K562 (cell line): ENCODE results near the gene ARID4B. TPM values are rescaled to one million over a fixed set of nuclear protein-coding genes. Genes with fewer than 3 reads are reported as not detected.

ENCODE experiments used
- ATAC-seq: fragments of 200-7000 bp; cut with Tn5 transposase; 3 replicates; pipeline ENCODE4 v1.9.1; 2020; ENCODE audit warnings: moderate library complexity
- BruUV-seq: library from RNA; stranded (reverse); fragments of 400-500 nt; replicated peaks from 2 replicates; lab custom pipeline; 2021; lab: Mats Ljungman, UMichigan
- CTCF ChIA-PET: fragments of 300-600 bp; formaldehyde crosslinking; extraction: SDS; loops from one replicate; lab custom pipeline; 2021; ENCODE audit warnings: low intra/inter-chr PET ratio; lab: Yijun Ruan, JAX
- POLR2A ChIA-PET: fragments of 300-600, 350-650 bp; sonication (Branson Sonifier 250); formaldehyde crosslinking; extraction: SDS; loops from one replicate; lab custom pipeline; 2021; ENCODE audit warnings: antibody characterized with exemption, inconsistent platforms; lab: Yijun Ruan, JAX
- DNase-seq, 4 experiments: peaks; one replicate each; pipeline versions ENCODE4 v3.0.0 to v3.0.0-alpha.2; 2011 to 2018; ENCODE audit warnings: low spot score in 3 of 4, mixed read lengths in 3 of 4; ENCODE audit errors: extremely low read depth in 1 of 4
- FAIRE-seq: peaks from 2 replicates; lab custom pipeline; 2011; peaks lifted over from hg19 to GRCh38; lab: Jason Lieb, UNC
- H2AFZ ChIP-seq: 2 replicates; pipeline ENCODE4 v1.6.0; 2011; ENCODE audit warnings: low read depth, low read length, control low read depth, inconsistent platforms
- H3K27ac ChIP-seq: fragments of 200-600 bp; 3 replicates; pipeline ENCODE4 v1.8.0; 2011; ENCODE audit warnings: low read depth, mild to moderate bottlenecking, control low read depth, inconsistent platforms, low read length, moderate library complexity, mixed read lengths; ENCODE audit errors: extremely low read depth
- H3K27me3 ChIP-seq, 2 experiments: fragments of 300-600 bp in 1 of 2; 2 replicates in 1 of 2; 3 replicates in 1 of 2; pipeline versions ENCODE4 v1.6.0 to v1.8.0; 2011; ENCODE audit warnings: inconsistent platforms in 2 of 2, low read length in 2 of 2, mild to moderate bottlenecking in 1 of 2, mixed read lengths in 1 of 2, moderate library complexity in 1 of 2; ENCODE audit not compliant: control insufficient read depth in 2 of 2, insufficient read depth in 2 of 2
- H3K36me3 ChIP-seq: fragments of 300-600 bp; 3 replicates; pipeline ENCODE4 v1.8.0; 2011; ENCODE audit warnings: mild to moderate bottlenecking, low read length, inconsistent platforms; ENCODE audit not compliant: control insufficient read depth, insufficient read depth
- H3K4me1 ChIP-seq, 2 experiments: fragments of 200-600 bp in 1 of 2; replicated peaks in 1 of 2; 2 replicates in 1 of 2; 3 replicates in 1 of 2; pipeline versions ENCODE4 v1.5.1 to v1.8.0; 2011; ENCODE audit warnings: inconsistent platforms in 2 of 2, low read length in 2 of 2, mild to moderate bottlenecking in 1 of 2, mixed read lengths in 1 of 2, moderate library complexity in 1 of 2; ENCODE audit not compliant: control insufficient read depth in 2 of 2, insufficient read depth in 2 of 2
- H3K4me2 ChIP-seq: 2 replicates; pipeline ENCODE4 v1.6.1; 2011; ENCODE audit warnings: low read length, control low read depth, inconsistent platforms, mixed read lengths; ENCODE audit not compliant: insufficient read depth
- H3K4me3 ChIP-seq: fragments of 200-600 bp; sonication (generic), shearing (Covaris generic); 2 replicates; pipeline ENCODE4 v1.5.1; 2016; ENCODE audit warnings: control low read depth, inconsistent platforms
- H3K79me2 ChIP-seq: fragments of 200-600 bp; 3 replicates; pipeline ENCODE4 v1.8.0; 2011; ENCODE audit warnings: low read length, inconsistent platforms; ENCODE audit not compliant: control insufficient read depth, insufficient read depth
- H3K9ac ChIP-seq, 2 experiments: 2 replicates each; pipeline versions ENCODE4 v1.6.0 to v1.6.1; 2011; ENCODE audit warnings: low read depth in 2 of 2, low read length in 2 of 2, control low read depth in 1 of 2, inconsistent platforms in 1 of 2, mild to moderate bottlenecking in 1 of 2, mixed read lengths in 1 of 2; ENCODE audit not compliant: insufficient read depth in 1 of 2
- H3K9me1 ChIP-seq: one replicate; pipeline ENCODE4 v1.6.0; 2011; ENCODE audit warnings: inconsistent platforms, mild to moderate bottlenecking, low read length, moderate library complexity; ENCODE audit not compliant: control insufficient read depth, insufficient read depth
- H3K9me3 ChIP-seq: replicated peaks from 2 replicates; pipeline ENCODE4 v1.5.1; 2011; ENCODE audit warnings: low read depth, low read length, inconsistent platforms; ENCODE audit not compliant: control insufficient read depth, insufficient read depth
- H4K20me1 ChIP-seq: replicated peaks from 2 replicates; pipeline ENCODE4 v1.6.1; 2011; ENCODE audit warnings: low read length, inconsistent platforms, mixed read lengths; ENCODE audit not compliant: control insufficient read depth, insufficient read depth
- CBFA2T3 ChIP-seq: fragments of 450-650 bp; IDR thresholded peaks from 2 replicates; pipeline ENCODE4 v1.6.1; 2017
- KDM1A ChIP-seq, 2 experiments: fragments of 450-650 bp; IDR thresholded peaks; 2 replicates each; pipeline ENCODE4 v1.6.1; 2016; ENCODE audit warnings: mild to moderate bottlenecking in 2 of 2
- MAZ ChIP-seq, 2 experiments: fragments of 450-650 bp in 1 of 2; sonication (generic) in 1 of 2; formaldehyde crosslinking; IDR thresholded peaks in 1 of 2; conservative IDR thresholded peaks in 1 of 2; 2 replicates each; pipeline versions ENCODE4 v1.4.0 to v1.5.0; 2020; ENCODE audit warnings: mild to moderate bottlenecking in 1 of 2, missing genetic modification reagents in 1 of 2
- NFIC ChIP-seq: fragments of 450-650 bp; IDR thresholded peaks from 2 replicates; pipeline ENCODE4 v1.6.1; 2017; ENCODE audit warnings: mild to moderate bottlenecking, inconsistent platforms
- NR2C1 ChIP-seq, 2 experiments: fragments of 450-650 bp; IDR thresholded peaks; 2 replicates each; pipeline ENCODE4 v1.6.1; 2017; ENCODE audit warnings: mild to moderate bottlenecking in 2 of 2, antibody characterized with exemption in 1 of 2, inconsistent platforms in 1 of 2, missing compliant biosample characterization in 1 of 2, missing genetic modification characterization in 1 of 2
- THRA ChIP-seq: fragments of 450-650 bp; IDR thresholded peaks from 2 replicates; pipeline ENCODE4 v1.6.1; 2017; ENCODE audit warnings: mild to moderate bottlenecking, moderate library complexity
- ZBED1 ChIP-seq: IDR thresholded peaks from 2 replicates; pipeline ENCODE4 v1.6.1; 2014
- WGBS: fragments of 100-300 bp; shearing (Covaris generic); methylation state at CpG from one replicate; pipeline ENCODE4 v1.1.6; 2016; ENCODE audit warnings: low coverage, mixed read lengths; ENCODE audit not compliant: insufficient coverage; ENCODE audit errors: missing lambda C conversion rate; 5-methylcytosine and 5-hydroxymethylcytosine counted together
- in situ Hi-C: fragments of 300-500 bp; cut with MboI; formaldehyde crosslinking; loops from 4 replicates; pipeline ENCODE4 v1.15.0; 2018; ENCODE audit warnings: inconsistent platforms, mixed read lengths
- intact Hi-C: fragments of 100-400 bp; cut with micrococcal nuclease; formaldehyde crosslinking; loops from 2 replicates; pipeline ENCODE4 v1.14.2; 2022
- polyA plus RNA-seq, 8 experiments: library from polyadenylated mRNA; depleted of rRNA in 4 of 8; stranded (reverse) in 5 of 8; unstranded in 3 of 8; fragments of >200 nt; fragmentation: Nextera tagmentation in 2 of 8; fragmentation: Illumina TruSeq in 1 of 8; extraction: Ambion mirVana in 2 of 8; extraction: Trizol in 1 of 8; gene quantifications; 2 replicates each; pipeline versions ENCODE4 v1.2.1 to v1.2.3, GENCODE V29; 2011 to 2014; ENCODE audit warnings: inconsistent platforms in 1 of 8, missing spikeins in 1 of 8
- total RNA-seq, 7 experiments: library from RNA; depleted of rRNA in 6 of 7; stranded (reverse); fragments of >200 nt in 6 of 7; fragmentation: Illumina TruSeq in 2 of 7; extraction: Trizol in 2 of 7; gene quantifications; 2 replicates each; pipeline versions ENCODE4 v1.2.1 to v1.2.3, GENCODE V29; 2011 to 2021; ENCODE audit warnings: low replicate concordance in 1 of 7
- TF ChIP-seq, protein P1 (sequence below): fragments of 450-650 bp; formaldehyde crosslinking; IDR thresholded peaks from 2 replicates; pipeline ENCODE4 v1.4.0; 2022; ENCODE audit warnings: missing genetic modification characterization

Gene ARID4B
- total and polyA plus RNA-seq, 9 of the 15 experiments (the other 6 are each of a cell fraction or from before 2014, with no cell fraction given) = 8.4 to 38.9 (median 18.5) TPM

DNA sequence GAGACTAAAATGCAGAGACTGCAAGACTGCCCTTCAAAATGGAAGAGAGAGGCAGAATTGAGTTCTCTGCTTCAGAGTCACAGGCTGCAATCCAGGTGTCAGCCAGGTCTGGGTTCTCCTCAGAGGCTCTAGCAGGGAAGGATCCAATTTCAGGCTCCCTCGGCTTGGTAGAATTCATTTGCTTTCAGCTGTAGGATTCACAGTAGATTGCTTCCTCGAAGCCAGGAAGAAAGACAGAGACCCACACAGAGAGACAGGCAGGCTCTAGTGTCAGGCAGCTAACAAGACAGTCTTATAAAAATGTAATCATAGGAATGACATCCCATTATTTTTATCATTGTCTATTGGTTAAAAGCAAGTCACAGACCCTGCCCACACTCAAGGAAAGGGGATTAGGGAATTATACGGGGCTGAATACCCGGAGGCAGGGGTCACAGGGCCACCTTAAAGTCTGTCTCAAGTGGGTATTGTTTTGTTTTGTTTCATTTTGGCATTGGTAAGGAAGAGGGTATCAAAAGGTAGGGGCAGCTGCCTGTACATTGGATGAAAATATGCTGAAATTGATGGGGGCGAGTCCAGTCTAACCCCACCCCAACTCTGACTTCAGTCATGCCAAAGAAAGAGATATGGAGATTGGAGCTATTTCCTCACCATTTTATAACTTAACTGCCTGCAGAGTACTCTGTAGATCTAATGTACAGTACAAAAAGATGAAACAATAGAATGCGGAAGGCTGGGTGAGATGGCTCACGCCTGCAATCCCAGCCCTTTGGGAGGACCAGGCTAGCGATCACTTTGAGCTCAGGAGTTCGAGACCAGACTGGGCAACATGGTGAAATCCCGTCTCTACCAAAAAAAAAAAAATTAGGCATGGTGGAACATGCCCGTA lies 29.8 kb upstream of the ARID4B start:
- BruUV-seq = no TSS peak
- intact Hi-C loops = no loop called here
- Histone ChIP-seq H3K27ac (no peak overlapping the region), H3K9me3 (no peaks in the 10 kb centered on the region), H4K20me1 (no peaks in the 10 kb centered on the region), H3K9me1 (no peaks in the 10 kb centered on the region), H3K4me2 (peak overlapping the region; percentile 17; the same call in 1 of the 2 replicates), H3K9ac (peak overlapping the region in 1 of 2 experiments; percentile 23; a peak in 1 of 4 replicates), H2AFZ (peak overlapping the region; percentile 56), H3K4me1 (no peaks in the 10 kb centered on the region), H3K36me3 (no peaks in the 10 kb centered on the region), H3K27me3 (no peaks in the 10 kb centered on the region), H3K4me3 (no peak overlapping the region), H3K79me2 (no peaks in the 10 kb centered on the region)
- CTCF ChIA-PET = no interaction called here
- DNase-seq (peak in 1 of 4 experiments; percentile 13), ATAC-seq (peak; percentile 42), FAIRE-seq (peak; percentile 29)
- POLR2A ChIA-PET = interaction anchor here (0.5 to 2.1 kb wide), 5 partner anchors 10 to 1465 kb away, joined by 3 to 11 read pairs (median 3); partner anchors contain the start of gene TBCE
- in situ Hi-C loops = no loop called here
- 34% methylated on average over 11 of the region's 11 CpGs for WGBS
- TF ChIP-seq ZBED1 = no peak
- TF ChIP-seq, protein P1, sequence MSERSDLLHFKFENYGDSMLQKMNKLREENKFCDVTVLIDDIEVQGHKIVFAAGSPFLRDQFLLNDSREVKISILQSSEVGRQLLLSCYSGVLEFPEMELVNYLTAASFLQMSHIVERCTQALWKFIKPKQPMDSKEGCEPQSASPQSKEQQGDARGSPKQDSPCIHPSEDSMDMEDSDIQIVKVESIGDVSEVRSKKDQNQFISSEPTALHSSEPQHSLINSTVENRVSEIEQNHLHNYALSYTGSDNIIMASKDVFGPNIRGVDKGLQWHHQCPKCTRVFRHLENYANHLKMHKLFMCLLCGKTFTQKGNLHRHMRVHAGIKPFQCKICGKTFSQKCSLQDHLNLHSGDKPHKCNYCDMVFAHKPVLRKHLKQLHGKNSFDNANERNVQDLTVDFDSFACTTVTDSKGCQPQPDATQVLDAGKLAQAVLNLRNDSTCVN (CRISPR knock-in tag) = no peak

DNA sequence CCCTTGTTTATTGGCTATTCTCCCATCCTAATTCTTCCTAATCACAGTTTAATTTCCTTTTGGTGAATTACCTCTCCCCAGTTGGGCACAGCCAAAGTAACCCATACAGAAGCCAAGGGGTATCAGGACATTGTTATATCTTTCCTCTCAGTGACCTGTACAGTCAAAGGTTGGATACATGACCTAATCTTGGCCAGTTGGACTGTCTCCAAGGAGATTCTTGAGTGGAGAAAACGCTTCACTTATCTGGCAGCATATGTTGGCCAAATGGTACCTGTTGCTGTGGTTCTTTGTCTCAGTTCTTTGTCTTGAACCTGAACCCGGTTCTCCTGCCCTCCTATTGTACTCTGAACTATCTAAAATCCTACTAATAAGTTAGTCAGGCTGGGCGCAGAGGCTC lies 23.9 kb upstream of the ARID4B start:
- Histone ChIP-seq H3K27me3 (no peaks in the 10 kb centered on the region), H3K4me1 (no peaks in the 10 kb centered on the region), H3K36me3 (no peaks in the 10 kb centered on the region), H3K9ac (no peak overlapping the region), H3K9me1 (no peaks in the 10 kb centered on the region)
- no peak for FAIRE-seq
- CTCF ChIA-PET = no interaction called here
- peak; percentile 56 for TF ChIP-seq NFIC
- TF ChIP-seq KDM1A (IDR thresholded peaks at IDR 0.05) = 0 out of 4 replicates have a peak, but pooled peaks have one; percentile 16 to 21
- 0 out of 2 replicates have a peak, but pooled peaks have one; percentile 14 for TF ChIP-seq NR2C1 (IDR thresholded peaks at IDR 0.05)
- no peak for TF ChIP-seq NR2C1 (tag; IDR thresholded peaks at IDR 0.05)
- no peak for TF ChIP-seq THRA
- TF ChIP-seq MAZ (CRISPR knock-in tag; conservative IDR thresholded peaks at IDR 0.05 in 1 of 2, IDR thresholded peaks at IDR 0.05 in 1 of 2) = no peak
- TF ChIP-seq CBFA2T3 = peak; percentile 28
- TF ChIP-seq, all 486 proteins: peak for 4
- Histone ChIP-seq H3K4me2 (no peak overlapping the region), H2AFZ (no peak overlapping the region), H4K20me1 (no peaks in the 10 kb centered on the region), H3K4me3 (no peak overlapping the region), H3K9me3 (no peaks in the 10 kb centered on the region), H3K27ac (no peak overlapping the region), H3K79me2 (no peaks in the 10 kb centered on the region)
- DNase-seq (peak in 1 of 4 experiments; percentile 52), ATAC-seq (peak; percentile 72)
- intact Hi-C loops = no loop called here
- POLR2A ChIA-PET = no interaction called here
- no TSS peak for BruUV-seq
- 18% methylated on average over 3 of the region's 3 CpGs for WGBS
- in situ Hi-C loops = no loop called here
